ENCODE data around the gene MYO1A. TPM values are rescaled to one million over a fixed set of nuclear protein-coding genes. Genes with fewer than 3 reads are reported as not detected.

The MYO1A gene
- total RNA-seq, 1 experiment from 2014 or later, result 0.26 TPM

GRCh38 chr12:57086493-57087009, 36.6 kb upstream of the MYO1A start:
- Histone ChIP-seq H3K9me3 (ENCODE audit: control insufficient read depth, low read depth, low read length) (no peaks in the 10 kb centered on the region), H4K20me1 (ENCODE audit: control insufficient read depth, insufficient read depth, insufficient read length) (no peaks in the 10 kb centered on the region), H2AK5ac (ENCODE audit: insufficient read length, low read length) (no peak overlapping the region), H3K56ac (ENCODE audit: insufficient read length, low read depth, low read length) (no peak overlapping the region), H4K8ac (replicated peaks; ENCODE audit: insufficient read length, low read depth, low read length) (no peak overlapping the region), H2BK5ac (ENCODE audit: insufficient read length, low read length) (no peak overlapping the region), H3K4ac (ENCODE audit: low read depth, low read length) (no peak overlapping the region), H3K23me2 (ENCODE audit: insufficient read length, low read depth, low read length, poor library complexity, severe bottlenecking) (peaks cover 9% of the 10 kb centered on the region), H3K4me2 (ENCODE audit: insufficient read depth, insufficient read length, low read length) (peak overlapping the region; percentile 63), H3K79me2 (ENCODE audit: insufficient read depth, low read length) (no peaks in the 10 kb centered on the region; the same call in 1 of the 2 replicates), H2AFZ (ENCODE audit: low read length) (no peak overlapping the region), H3K4me1 (ENCODE audit: insufficient read depth, low read length) (no peaks in the 10 kb centered on the region), H3K18ac (ENCODE audit: insufficient read length, low read depth, low read length) (peak overlapping the region; percentile 41), H2BK20ac (ENCODE audit: low read depth, low read length, poor library complexity, severe bottlenecking) (no peak overlapping the region), H3T11ph (ENCODE audit: low read length) (no peak overlapping the region), H2BK15ac (ENCODE audit: low read depth, low read length) (no peak overlapping the region), H3K79me1 (ENCODE audit: insufficient read depth, low read depth, low read length, poor library complexity, severe bottlenecking) (no peaks in the 10 kb centered on the region), H3K27me3 (ENCODE audit: insufficient read depth, low read length) (no peaks in the 10 kb centered on the region), H3K23ac (ENCODE audit: insufficient read length, low read depth, low read length) (no peak overlapping the region), H2BK12ac (ENCODE audit: insufficient read length, low read depth, low read length) (no peak overlapping the region), H3K14ac (ENCODE audit: insufficient read depth, low read length) (no peak overlapping the region), H2BK120ac (ENCODE audit: low read depth, low read length, poor library complexity, severe bottlenecking) (no peak overlapping the region), H3K27ac (ENCODE audit: insufficient read length, low read depth, low read length) (peak overlapping the region; percentile 67), H4K91ac (ENCODE audit: insufficient read length, low read depth, low read length) (no peak overlapping the region), H4K5ac (ENCODE audit: insufficient read length, low read depth, low read length) (no peak overlapping the region), H3K9ac (ENCODE audit: extremely low read depth, insufficient read length, low read length) (peak overlapping the region; percentile 8)
- Mint-ChIP-seq H3K4me1 (peaks cover 35 to 36% of the 10 kb centered on the region in 2 experiments), H3K27ac (peak overlapping the region; percentile 94 to 98 (median 96)), H3K36me3 (ENCODE audit: insufficient read depth in 1 of 3, low read depth in 3 of 3) (peaks cover 2 to 17% (median 17%) of the 10 kb centered on the region in 3 experiments; a peak in 6 of 7 replicates), H3K27me3 (ENCODE audit: low read depth) (no peaks in the 10 kb centered on the region), H3K9me3 (no peaks in the 10 kb centered on the region; a peak in 1 of 5 replicates), H3K4me3 (peak overlapping the region; percentile 79 to 87)
- WGBS (ENCODE audit: extremely low coverage, insufficient read length, low lambda C conversion rate), result no CpG with 5 or more reads among the region's 14 CpGs
- TF ChIP-seq, protein P1, sequence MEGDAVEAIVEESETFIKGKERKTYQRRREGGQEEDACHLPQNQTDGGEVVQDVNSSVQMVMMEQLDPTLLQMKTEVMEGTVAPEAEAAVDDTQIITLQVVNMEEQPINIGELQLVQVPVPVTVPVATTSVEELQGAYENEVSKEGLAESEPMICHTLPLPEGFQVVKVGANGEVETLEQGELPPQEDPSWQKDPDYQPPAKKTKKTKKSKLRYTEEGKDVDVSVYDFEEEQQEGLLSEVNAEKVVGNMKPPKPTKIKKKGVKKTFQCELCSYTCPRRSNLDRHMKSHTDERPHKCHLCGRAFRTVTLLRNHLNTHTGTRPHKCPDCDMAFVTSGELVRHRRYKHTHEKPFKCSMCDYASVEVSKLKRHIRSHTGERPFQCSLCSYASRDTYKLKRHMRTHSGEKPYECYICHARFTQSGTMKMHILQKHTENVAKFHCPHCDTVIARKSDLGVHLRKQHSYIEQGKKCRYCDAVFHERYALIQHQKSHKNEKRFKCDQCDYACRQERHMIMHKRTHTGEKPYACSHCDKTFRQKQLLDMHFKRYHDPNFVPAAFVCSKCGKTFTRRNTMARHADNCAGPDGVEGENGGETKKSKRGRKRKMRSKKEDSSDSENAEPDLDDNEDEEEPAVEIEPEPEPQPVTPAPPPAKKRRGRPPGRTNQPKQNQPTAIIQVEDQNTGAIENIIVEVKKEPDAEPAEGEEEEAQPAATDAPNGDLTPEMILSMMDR (conservative IDR thresholded peaks at IDR 0.05), result peak; percentile 55
- peak; percentile 87 for DNase-seq

Data from H9 (cell line).